ENCODE measurements around the gene TMEM208.

The TMEM208 gene

GRCh38 chr16:67269766-67270165 is 42.8 kb downstream of the TMEM208 start:
- no peak for TF ChIP-seq CTCF (IDR thresholded peaks at IDR 0.05; ENCODE audit: control insufficient read depth, extremely low read depth, insufficient read depth)
- no peak for DNase-seq (ENCODE audit: low read depth)
- H3K4me3 ChIP-seq (ENCODE audit: low read depth, low read length), result no peak overlapping the region

GRCh38 chr16:67270931-67271338 is 44.0 kb downstream of the TMEM208 start:
- DNase-seq (ENCODE audit: low read depth), result no peak
- no peak overlapping the region for H3K4me3 ChIP-seq (ENCODE audit: low read depth, low read length)
- no peak for TF ChIP-seq CTCF (IDR thresholded peaks at IDR 0.05; ENCODE audit: control insufficient read depth, extremely low read depth, insufficient read depth)

GRCh38 chr16:67271446-67271845 is 44.5 kb downstream of the TMEM208 start:
- no peak overlapping the region for H3K4me3 ChIP-seq (ENCODE audit: low read depth, low read length)
- DNase-seq (ENCODE audit: low read depth), result no peak
- TF ChIP-seq CTCF (IDR thresholded peaks at IDR 0.05; ENCODE audit: control insufficient read depth, extremely low read depth, insufficient read depth), result no peak

GRCh38 chr16:67275321-67275720 is 48.4 kb downstream of the TMEM208 start:
- DNase-seq (ENCODE audit: low read depth), result no peak
- no peak for TF ChIP-seq CTCF (IDR thresholded peaks at IDR 0.05; ENCODE audit: control insufficient read depth, extremely low read depth, insufficient read depth)

GRCh38 chr16:67277294-67277998 is 50.5 kb downstream of the TMEM208 start:
- no peak for TF ChIP-seq CTCF (IDR thresholded peaks at IDR 0.05; ENCODE audit: control insufficient read depth, extremely low read depth, insufficient read depth)
- H3K4me3 ChIP-seq (ENCODE audit: low read depth, low read length), result no peak overlapping the region
- DNase-seq (ENCODE audit: low read depth), result no peak

More at GRCh38 chr16:67275321-67275720, 48.4 kb downstream of the TMEM208 start:
- H3K4me3 ChIP-seq (ENCODE audit: low read depth, low read length), result no peak overlapping the region

- H3K4me3 ChIP-seq (ENCODE audit: low read depth, low read length), result peak overlapping the region; percentile 77
- DNase-seq (ENCODE audit: low read depth), result no peak
- no peak for TF ChIP-seq CTCF (IDR thresholded peaks at IDR 0.05; ENCODE audit: control insufficient read depth, extremely low read depth, insufficient read depth)
Observed at GRCh38 chr16:67277999-67278772, 51.3 kb downstream of the TMEM208 start.

Measured in LNCaP clone FGC (cell line).